Stimulated activated CD8-positive, alpha-beta memory T cell treated with anti-CD3 and anti-CD28 coated beads, Interleukin-4, amount 100 ng/mL, for 48 hours (primary cell): ENCODE measurements around the gene NR1I3.
"Not testable (repeated sequence)": the region's sequence is repeated elsewhere in the genome, so short reads cannot be mapped to it uniquely, and the experiment has no call there.

Experiments
- DNase-seq: peaks from one replicate; pipeline ENCODE4 v3.0.0-alpha.2; 2020

Gene NR1I3

GRCh38 chr1:161250100-161250499 is 12.1 kb upstream of the NR1I3 start:
- DNase-seq = not testable (repeated sequence)

GRCh38 chr1:161244888-161245287 is 6.9 kb upstream of the NR1I3 start:
- DNase-seq = no peak

- no peak for DNase-seq
These were observed 4.3 kb upstream of the NR1I3 start for GRCh38 chr1:161242313-161242712.

GRCh38 chr1:161241682-161242081 is 3.7 kb upstream of the NR1I3 start:
- no peak for DNase-seq

GRCh38 chr1:161235957-161236775 is 1.8 kb downstream of the NR1I3 start:
- no peak for DNase-seq

- no peak for DNase-seq
These were observed 4.9 kb downstream of the NR1I3 start for GRCh38 chr1:161233102-161233501.

GRCh38 chr1:161230762-161231161 is 7.2 kb downstream of the NR1I3 start:
- DNase-seq = no peak

- DNase-seq = no peak
These were observed 8.1 kb downstream of the NR1I3 start for GRCh38 chr1:161229896-161230295.

GRCh38 chr1:161228032-161228431 is 10.0 kb downstream of the NR1I3 start:
- DNase-seq = no peak

- peak; percentile 96 for DNase-seq
These were observed 10.7 kb downstream of the NR1I3 start for GRCh38 chr1:161227196-161227871.

GRCh38 chr1:161226759-161227158 is 11.2 kb downstream of the NR1I3 start:
- no peak for DNase-seq

GRCh38 chr1:161226320-161226711 is 11.7 kb downstream of the NR1I3 start:
- DNase-seq = peak; percentile 39

GRCh38 chr1:161225534-161226319 is 12.3 kb downstream of the NR1I3 start, which contains the start of gene TOMM40L:
TOMM40L (plus strand) TSS chr1:161226060; CDS start chr1:161226490, 430 bp downstream.
- DNase-seq = peak; percentile 89

GRCh38 chr1:161225178-161225533 is 12.8 kb downstream of the NR1I3 start:
- DNase-seq = no peak

GRCh38 chr1:161224695-161225087 is 13.3 kb downstream of the NR1I3 start:
- not testable (repeated sequence) for DNase-seq

GRCh38 chr1:161223805-161224694 is 14.0 kb downstream of the NR1I3 start:
- DNase-seq = no peak

GRCh38 chr1:161222175-161223019 is 15.6 kb downstream of the NR1I3 start:
- DNase-seq = no peak

GRCh38 chr1:161220002-161220401 is 18.0 kb downstream of the NR1I3 start:
- DNase-seq = no peak

GRCh38 chr1:161219078-161219892 is 18.7 kb downstream of the NR1I3 start:
- no peak for DNase-seq

GRCh38 chr1:161218301-161219077 is 19.5 kb downstream of the NR1I3 start:
- DNase-seq = no peak
